ENCODE data around the gene TMEM26. TPM values are rescaled to one million over a fixed set of nuclear protein-coding genes. Genes with fewer than 3 reads are reported as not detected.

The TMEM26 gene
- total and polyA plus RNA-seq, 9 of the 15 experiments (the other 6 are each of a cell fraction or from before 2014, with no cell fraction given), result not detected

DNA sequence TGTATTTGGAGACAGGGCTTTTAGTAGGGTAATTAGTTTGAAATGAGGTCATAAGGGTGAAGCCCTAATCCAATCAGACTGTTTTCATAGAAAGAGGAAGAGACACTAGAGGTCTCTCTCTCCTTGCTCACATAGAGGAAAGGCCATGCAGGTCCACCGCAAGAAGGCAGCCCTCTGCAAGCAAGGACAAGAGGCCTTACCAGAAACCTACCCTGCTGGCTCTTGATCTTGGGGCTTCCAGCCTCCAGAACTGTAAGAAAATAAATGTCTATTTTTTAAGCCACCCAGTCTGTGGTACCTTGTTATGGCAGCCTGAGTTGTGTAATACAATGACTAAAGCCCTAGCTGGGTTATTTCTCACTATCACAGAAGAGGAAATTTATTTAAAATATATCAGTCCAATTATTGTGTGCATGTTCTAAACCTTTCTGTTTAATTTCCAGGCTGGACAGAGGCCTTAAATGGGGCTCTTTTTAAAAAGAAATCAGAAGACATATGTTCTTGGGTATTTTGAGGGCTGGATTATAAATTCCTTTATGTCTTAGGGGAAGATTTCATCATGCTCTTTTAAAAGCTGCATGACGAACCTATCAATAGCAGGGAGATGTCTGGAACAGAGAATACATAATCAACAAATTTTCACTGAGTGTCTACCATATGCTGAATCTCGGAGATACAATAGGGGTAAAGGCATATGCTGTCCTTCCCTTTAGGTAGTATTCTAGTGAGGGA, 12.9 kb upstream of the TMEM26 start (continued):
- TF ChIP-seq SPI1 (IDR thresholded peaks at IDR 0.05; ENCODE audit: borderline replicate concordance, low read depth, low read length), result peak; percentile 54; the same call in 1 of the 2 replicates
- TF ChIP-seq, protein P1, sequence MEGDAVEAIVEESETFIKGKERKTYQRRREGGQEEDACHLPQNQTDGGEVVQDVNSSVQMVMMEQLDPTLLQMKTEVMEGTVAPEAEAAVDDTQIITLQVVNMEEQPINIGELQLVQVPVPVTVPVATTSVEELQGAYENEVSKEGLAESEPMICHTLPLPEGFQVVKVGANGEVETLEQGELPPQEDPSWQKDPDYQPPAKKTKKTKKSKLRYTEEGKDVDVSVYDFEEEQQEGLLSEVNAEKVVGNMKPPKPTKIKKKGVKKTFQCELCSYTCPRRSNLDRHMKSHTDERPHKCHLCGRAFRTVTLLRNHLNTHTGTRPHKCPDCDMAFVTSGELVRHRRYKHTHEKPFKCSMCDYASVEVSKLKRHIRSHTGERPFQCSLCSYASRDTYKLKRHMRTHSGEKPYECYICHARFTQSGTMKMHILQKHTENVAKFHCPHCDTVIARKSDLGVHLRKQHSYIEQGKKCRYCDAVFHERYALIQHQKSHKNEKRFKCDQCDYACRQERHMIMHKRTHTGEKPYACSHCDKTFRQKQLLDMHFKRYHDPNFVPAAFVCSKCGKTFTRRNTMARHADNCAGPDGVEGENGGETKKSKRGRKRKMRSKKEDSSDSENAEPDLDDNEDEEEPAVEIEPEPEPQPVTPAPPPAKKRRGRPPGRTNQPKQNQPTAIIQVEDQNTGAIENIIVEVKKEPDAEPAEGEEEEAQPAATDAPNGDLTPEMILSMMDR (IDR thresholded peaks at IDR 0.05 in 2 of 3, conservative IDR thresholded peaks at IDR 0.05 in 1 of 3; ENCODE audit: insufficient read depth in 2 of 3, low read depth in 1 of 3, low read length in 3 of 3), result peak; percentile 46 to 97 (median 96); a peak in 5 of 6 replicates
- TF ChIP-seq, protein P2, sequence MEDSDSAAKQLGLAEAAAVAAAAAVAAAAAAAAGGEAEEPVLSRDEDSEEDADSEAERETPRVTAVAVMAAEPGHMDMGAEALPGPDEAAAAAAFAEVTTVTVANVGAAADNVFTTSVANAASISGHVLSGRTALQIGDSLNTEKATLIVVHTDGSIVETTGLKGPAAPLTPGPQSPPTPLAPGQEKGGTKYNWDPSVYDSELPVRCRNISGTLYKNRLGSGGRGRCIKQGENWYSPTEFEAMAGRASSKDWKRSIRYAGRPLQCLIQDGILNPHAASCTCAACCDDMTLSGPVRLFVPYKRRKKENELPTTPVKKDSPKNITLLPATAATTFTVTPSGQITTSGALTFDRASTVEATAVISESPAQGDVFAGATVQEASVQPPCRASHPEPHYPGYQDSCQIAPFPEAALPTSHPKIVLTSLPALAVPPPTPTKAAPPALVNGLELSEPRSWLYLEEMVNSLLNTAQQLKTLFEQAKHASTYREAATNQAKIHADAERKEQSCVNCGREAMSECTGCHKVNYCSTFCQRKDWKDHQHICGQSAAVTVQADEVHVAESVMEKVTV (CRISPR knock-in tag; IDR thresholded peaks at IDR 0.05), result peak; percentile 81
- TF ChIP-seq JUND (IDR thresholded peaks at IDR 0.05; ENCODE audit: borderline replicate concordance, low read depth, low read length), result peak; percentile 9; the same call in 1 of the 2 replicates
- peak; percentile 51; the same call in 1 of the 3 replicates for TF ChIP-seq JUND (tag; IDR thresholded peaks at IDR 0.05; ENCODE audit: borderline replicate concordance, low read depth, low read length)
- TF ChIP-seq CEBPB (tag; IDR thresholded peaks at IDR 0.05), result 0 out of 2 replicates have a peak, but pooled peaks have one; percentile 14
- TF ChIP-seq SMC3 (conservative IDR thresholded peaks at IDR 0.05; ENCODE audit: insufficient read depth, low read depth, low read length), result 0 out of 2 replicates have a peak, but pooled peaks have one; percentile 12
- peak; percentile 72; the same call in 1 of the 2 replicates for TF ChIP-seq CC2D1A (IDR thresholded peaks at IDR 0.05)
- TF ChIP-seq ARNT (IDR thresholded peaks at IDR 0.05), result no peak
- TF ChIP-seq, protein P3, sequence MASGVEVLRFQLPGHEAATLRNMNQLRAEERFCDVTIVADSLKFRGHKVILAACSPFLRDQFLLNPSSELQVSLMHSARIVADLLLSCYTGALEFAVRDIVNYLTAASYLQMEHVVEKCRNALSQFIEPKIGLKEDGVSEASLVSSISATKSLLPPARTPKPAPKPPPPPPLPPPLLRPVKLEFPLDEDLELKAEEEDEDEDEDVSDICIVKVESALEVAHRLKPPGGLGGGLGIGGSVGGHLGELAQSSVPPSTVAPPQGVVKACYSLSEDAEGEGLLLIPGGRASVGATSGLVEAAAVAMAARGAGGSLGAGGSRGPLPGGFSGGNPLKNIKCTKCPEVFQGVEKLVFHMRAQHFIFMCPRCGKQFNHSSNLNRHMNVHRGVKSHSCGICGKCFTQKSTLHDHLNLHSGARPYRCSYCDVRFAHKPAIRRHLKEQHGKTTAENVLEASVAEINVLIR (CRISPR knock-in tag; IDR thresholded peaks at IDR 0.05), result no peak
- TF ChIP-seq CEBPG (CRISPR knock-in tag; IDR thresholded peaks at IDR 0.05), result no peak
- TF ChIP-seq CEBPG (tag; conservative IDR thresholded peaks at IDR 0.05 in 1 of 2, IDR thresholded peaks at IDR 0.05 in 1 of 2), result peak in 1 of 2 experiments; percentile 29; a peak in 2 of 4 replicates
- peak; percentile 50; the same call in 1 of the 2 replicates for TF ChIP-seq ARID2 (IDR thresholded peaks at IDR 0.05)
- TF ChIP-seq MYC (IDR thresholded peaks at IDR 0.05; ENCODE audit: low read depth, low read length), result 0 out of 2 replicates have a peak, but pooled peaks have one; percentile 15
- no peak for TF ChIP-seq MYC (CRISPR knock-in tag; IDR thresholded peaks at IDR 0.05; ENCODE audit: borderline replicate concordance, low read depth)
